ENCODE measurements around the gene SPIN2B. TPM values are rescaled to one million over a fixed set of nuclear protein-coding genes. Genes with fewer than 3 reads are reported as not detected.
"Not testable (repeated sequence)": the region's sequence is repeated elsewhere in the genome, so short reads cannot be mapped to it uniquely, and the experiment has no call there.

SPIN2B gene
- 1 to 10 TPM; 6.1 to 7.0 TPM for total RNA-seq

DNA sequence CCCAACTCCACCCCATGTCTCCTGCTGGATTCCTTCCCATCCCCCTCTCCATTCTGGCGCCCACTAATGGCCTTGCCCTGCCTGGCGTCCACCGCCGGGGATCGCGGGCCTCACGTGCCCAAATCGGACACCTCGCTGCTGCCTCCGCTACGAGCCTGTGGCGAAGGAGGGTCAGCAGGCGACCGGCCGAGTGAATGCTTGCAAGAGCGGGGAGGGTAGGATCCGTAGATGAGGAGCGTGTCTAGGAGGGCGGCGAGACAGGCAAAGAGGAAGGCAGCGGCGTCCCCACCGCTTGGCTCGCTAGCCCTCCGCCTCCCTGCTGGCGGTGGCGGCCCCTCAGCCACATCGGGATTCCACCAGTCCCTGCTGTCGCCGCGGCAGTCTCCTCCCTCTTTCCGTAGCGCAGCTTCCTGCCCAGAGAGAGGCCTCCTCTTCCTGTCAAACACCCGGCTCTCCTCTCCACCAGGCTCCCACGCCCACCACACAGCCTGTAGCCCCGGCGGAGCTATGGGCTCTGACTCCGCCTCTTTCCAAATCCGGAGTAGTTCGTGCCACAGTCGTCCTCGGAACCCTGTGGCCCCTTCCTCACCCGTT is at the start of gene SPIN2B:
SPIN2B (minus strand) TSS at position 387 of the 594 bp plus-strand sequence.
- DNase-seq (peak; percentile 89), ATAC-seq (peak; percentile 100)
- CTCF ChIA-PET = interaction anchor here (0.7 kb wide), 1 partner anchor 1473 kb away, joined by 3 read pairs; no protein-coding TSS in a partner anchor
- Mint-ChIP-seq H3K4me1 (peaks cover 10% of the 10 kb centered on the region), H3K36me3 (ENCODE audit: low read depth) (peaks cover 6% of the 10 kb centered on the region), H3K27me3 (no peaks in the 10 kb centered on the region), H3K27ac (peak within 1 kb of the TSS; percentile 90), H3K9me3 (ENCODE audit: low read depth) (no peaks in the 10 kb centered on the region), H3K4me3 (peak within 1 kb of the TSS; percentile 85)
- intact Hi-C loops (cut with DNase I, micrococcal nuclease) = loop anchor here in 1 of 2 experiments (1.0 to 5.0 kb wide), 3 partner anchors 129 to 309 kb away; partner anchors contain the start of gene FAAH2
- POLR2A ChIA-PET = interaction anchor here (0.6 kb wide), 1 partner anchor 384 kb away, joined by 3 read pairs; no protein-coding TSS in a partner anchor

- DNase-seq (peak; percentile 8), ATAC-seq (no peak)
- H3K9me3 Mint-ChIP-seq (ENCODE audit: low read depth) = peaks cover 9% of the 10 kb centered on the region
- peaks cover 15% of the 10 kb centered on the region for H3K36me3 Mint-ChIP-seq (ENCODE audit: low read depth)
- peaks cover 3% of the 10 kb centered on the region for H3K4me1 Mint-ChIP-seq
- POLR2A ChIA-PET = no interaction called here
- H3K27ac Mint-ChIP-seq = no peak overlapping the region
- no peak overlapping the region for H3K4me3 Mint-ChIP-seq
- intact Hi-C loops (cut with DNase I, micrococcal nuclease) = loop anchor here in 1 of 2 experiments (2.0 kb wide), 1 partner anchor 298 kb away; no protein-coding TSS in a partner anchor
- no peaks in the 10 kb centered on the region for H3K27me3 Mint-ChIP-seq
- CTCF ChIA-PET = interaction anchor here (1.3 kb wide), 1 partner anchor 11 kb away, joined by 4 read pairs; no protein-coding TSS in a partner anchor
Measured at GRCh38 chrX:57156397-57157049, 35.2 kb upstream of the SPIN2B start.

GRCh38 chrX:57155171-57155570 is 33.8 kb upstream of the SPIN2B start:
- Mint-ChIP-seq H3K36me3 (ENCODE audit: low read depth) (peaks cover 16% of the 10 kb centered on the region), H3K9me3 (ENCODE audit: low read depth) (peaks cover 7% of the 10 kb centered on the region), H3K4me3 (no peak overlapping the region), H3K4me1 (peaks cover 3% of the 10 kb centered on the region), H3K27ac (no peak overlapping the region), H3K27me3 (no peaks in the 10 kb centered on the region)
- DNase-seq (no peak), ATAC-seq (no peak)
- intact Hi-C loops (cut with DNase I, micrococcal nuclease) = no loop called here
- ChIA-PET CTCF (interaction anchor here (0.6 to 1.3 kb wide), 2 partner anchors 12 to 1282 kb away, joined by 3 to 4 read pairs; no protein-coding TSS in a partner anchor), POLR2A (no interaction called here)

DNA sequence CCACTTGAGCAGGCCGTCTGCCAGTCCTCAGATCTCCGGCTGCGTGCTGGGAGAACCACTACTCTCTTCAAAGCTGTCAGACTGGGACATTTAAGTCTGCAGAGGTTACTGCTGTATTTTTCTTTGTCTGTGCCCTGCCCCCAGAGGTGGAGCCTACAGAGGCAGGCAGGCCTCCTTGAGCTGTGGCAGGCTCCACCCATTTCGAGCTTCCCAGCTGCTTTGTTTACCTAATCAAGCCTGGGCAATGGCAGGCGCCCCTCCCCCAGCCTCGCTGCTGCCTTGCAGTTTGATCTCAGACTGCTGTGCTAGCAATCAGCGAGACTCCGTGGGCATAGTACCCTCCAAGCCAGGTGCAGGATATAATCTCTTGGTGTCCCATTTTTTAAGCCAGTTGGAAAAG is 30.9 kb upstream of the SPIN2B start:
- CTCF ChIA-PET; POLR2A ChIA-PET; DNase-seq; H3K27ac Mint-ChIP-seq; ATAC-seq; H3K4me3 Mint-ChIP-seq; H3K27me3 Mint-ChIP-seq; intact Hi-C loops (cut with DNase I, micrococcal nuclease); H3K4me1 Mint-ChIP-seq; H3K9me3 Mint-ChIP-seq (ENCODE audit: low read depth): not testable (repeated sequence)
- H3K36me3 Mint-ChIP-seq (ENCODE audit: low read depth) = peaks cover 29% of the 10 kb centered on the region

DNA sequence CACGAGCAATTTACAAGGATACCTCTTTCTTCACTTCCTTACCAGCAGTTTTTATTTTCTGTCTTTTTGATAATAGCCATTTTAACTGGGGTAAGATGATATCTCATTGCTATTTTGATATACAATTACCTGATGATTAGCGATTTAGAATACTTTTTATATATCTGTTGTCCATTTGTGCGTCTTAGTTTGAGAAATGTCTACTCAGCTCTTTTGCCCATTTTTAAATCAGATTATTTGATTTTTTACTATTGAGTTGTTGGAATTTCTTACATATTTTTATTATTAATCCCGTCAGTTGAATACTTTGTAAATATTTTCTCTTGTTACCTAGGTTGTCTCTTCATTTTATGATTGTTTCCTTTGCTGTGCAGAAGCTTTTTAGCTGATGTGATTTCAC is 17.3 kb upstream of the SPIN2B start:
- ATAC-seq (no peak), DNase-seq (no peak)
- Mint-ChIP-seq H3K27me3 (no peaks in the 10 kb centered on the region), H3K36me3 (ENCODE audit: low read depth) (no peaks in the 10 kb centered on the region), H3K27ac (no peak overlapping the region), H3K4me3 (no peak overlapping the region), H3K9me3 (ENCODE audit: low read depth) (no peaks in the 10 kb centered on the region), H3K4me1 (peaks cover 10% of the 10 kb centered on the region)
- ChIA-PET CTCF (no interaction called here), POLR2A (no interaction called here)
- intact Hi-C loops (cut with DNase I, micrococcal nuclease) = no loop called here

DNA sequence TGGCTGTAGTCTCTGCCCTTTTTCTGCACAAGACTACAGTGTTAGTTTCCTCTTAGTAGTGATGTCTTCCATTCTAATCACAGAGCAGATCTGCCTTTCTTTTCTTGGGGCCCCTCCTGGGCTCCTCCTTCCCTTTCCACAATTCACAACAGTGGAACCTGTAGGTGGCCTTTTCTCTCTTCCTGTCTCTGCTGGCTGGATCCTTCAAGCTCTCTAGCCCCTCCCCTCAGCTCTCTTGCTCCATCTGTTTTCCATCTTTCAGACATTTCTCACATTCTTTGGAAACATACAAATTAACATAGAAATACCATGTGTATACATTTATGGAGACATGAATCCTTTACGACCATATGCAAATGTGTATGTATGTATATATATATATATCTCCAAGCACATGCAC is 16.2 kb upstream of the SPIN2B start:
- ATAC-seq (no peak), DNase-seq (no peak)
- ChIA-PET POLR2A (no interaction called here), CTCF (no interaction called here)
- Mint-ChIP-seq H3K27me3 (no peaks in the 10 kb centered on the region), H3K4me3 (no peak overlapping the region), H3K27ac (no peak overlapping the region), H3K36me3 (ENCODE audit: low read depth) (no peaks in the 10 kb centered on the region), H3K9me3 (ENCODE audit: low read depth) (no peaks in the 10 kb centered on the region), H3K4me1 (peaks cover 8% of the 10 kb centered on the region)
- intact Hi-C loops (cut with DNase I, micrococcal nuclease) = no loop called here

DNA sequence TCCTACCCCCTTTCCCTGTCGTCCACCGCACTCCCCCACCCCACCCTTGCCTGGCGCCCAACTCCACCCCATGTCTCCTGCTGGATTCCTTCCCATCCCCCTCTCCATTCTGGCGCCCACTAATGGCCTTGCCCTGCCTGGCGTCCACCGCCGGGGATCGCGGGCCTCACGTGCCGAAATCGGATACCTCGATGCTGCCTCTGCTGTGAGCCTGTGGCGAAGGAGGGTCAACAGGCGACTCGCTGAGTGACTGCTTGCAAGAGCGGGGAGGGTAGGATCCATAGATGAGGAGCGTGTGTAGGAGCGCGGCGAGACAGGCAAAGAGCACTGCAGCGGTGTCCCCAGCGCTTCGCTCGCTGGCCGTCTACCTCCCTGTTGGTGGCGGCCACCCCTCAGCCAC is 15.7 kb upstream of the SPIN2B start, which contains the start of gene SPIN2A:
SPIN2A (minus strand) TSS at position 325 of the 400 bp plus-strand sequence. CDS start 800 bp downstream, outside the sequence.
- H3K4me3 Mint-ChIP-seq; H3K4me1 Mint-ChIP-seq; H3K27ac Mint-ChIP-seq; ATAC-seq; CTCF ChIA-PET; H3K36me3 Mint-ChIP-seq (ENCODE audit: low read depth); POLR2A ChIA-PET; DNase-seq; H3K27me3 Mint-ChIP-seq; intact Hi-C loops (cut with DNase I, micrococcal nuclease); H3K9me3 Mint-ChIP-seq (ENCODE audit: low read depth): not testable (repeated sequence)

DNA sequence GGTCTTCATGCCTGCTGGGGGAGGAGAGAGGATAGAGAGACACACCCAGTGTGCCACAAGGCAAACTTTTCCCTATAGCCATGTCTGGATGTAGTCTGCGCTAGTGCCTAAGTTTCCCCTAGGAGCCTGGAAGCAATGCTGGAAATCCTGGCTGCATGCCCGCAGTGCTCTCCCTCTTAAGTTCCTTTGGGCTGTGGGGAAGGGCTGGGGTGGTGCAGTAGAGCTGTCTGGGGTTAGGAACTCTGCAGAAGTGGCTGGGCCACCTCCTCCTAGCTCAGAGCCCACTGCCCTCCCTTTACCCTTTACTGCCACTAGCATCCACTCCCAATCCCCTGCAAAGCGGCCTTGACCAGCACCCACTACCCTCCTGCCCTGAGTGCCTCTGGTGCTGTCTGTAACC is 15.2 kb upstream of the SPIN2B start:
- H3K36me3 Mint-ChIP-seq (ENCODE audit: low read depth); H3K27ac Mint-ChIP-seq; CTCF ChIA-PET; H3K4me3 Mint-ChIP-seq; intact Hi-C loops (cut with DNase I, micrococcal nuclease); ATAC-seq; H3K9me3 Mint-ChIP-seq (ENCODE audit: low read depth); POLR2A ChIA-PET; DNase-seq; H3K4me1 Mint-ChIP-seq; H3K27me3 Mint-ChIP-seq: not testable (repeated sequence)

DNA sequence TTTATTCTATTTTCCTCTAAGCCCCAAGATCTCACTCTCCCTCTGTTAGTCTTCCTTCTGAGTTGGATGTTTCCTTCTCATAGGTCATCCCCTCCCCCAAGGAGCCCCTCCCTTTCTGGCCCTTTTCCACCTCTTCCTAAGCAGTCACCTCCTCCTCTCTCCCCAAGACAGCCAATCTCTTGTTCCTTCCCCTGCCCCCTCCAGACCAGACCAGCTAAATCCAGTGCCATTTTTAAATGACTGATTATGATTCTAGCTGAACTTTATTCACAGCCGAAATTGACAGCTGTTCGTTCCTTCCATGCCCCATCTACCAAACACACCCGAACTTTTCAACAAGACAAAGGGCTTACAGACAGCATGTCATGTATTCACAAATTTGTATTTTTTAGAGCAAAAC is 13.9 kb upstream of the SPIN2B start:
- Mint-ChIP-seq H3K4me1 (no peaks in the 10 kb centered on the region), H3K9me3 (ENCODE audit: low read depth) (no peaks in the 10 kb centered on the region), H3K36me3 (ENCODE audit: low read depth) (no peaks in the 10 kb centered on the region)

DNA sequence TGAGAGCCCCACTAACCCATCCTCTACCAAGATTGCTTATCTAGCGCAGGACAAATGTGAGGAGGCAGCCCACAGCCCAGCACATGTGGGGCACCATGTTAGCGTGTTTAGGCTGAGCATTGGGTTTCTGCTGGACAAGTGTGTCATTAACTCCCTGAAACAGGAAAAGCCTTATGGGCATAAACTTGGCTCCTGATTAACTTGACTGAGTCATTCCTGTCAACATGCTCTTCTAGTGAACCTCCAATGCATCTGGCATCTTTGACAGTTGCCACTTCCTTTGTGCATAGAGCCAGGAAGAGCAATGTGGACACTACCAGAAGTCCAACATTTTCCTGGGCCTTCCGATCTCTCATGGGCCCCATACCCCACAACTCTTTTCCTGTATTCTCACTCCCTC is 13.4 kb upstream of the SPIN2B start:
- intact Hi-C loops (cut with DNase I, micrococcal nuclease) = no loop called here

More for the DNA sequence above, 13.9 kb upstream of the SPIN2B start:
- DNase-seq = no peak
- ChIA-PET POLR2A (no interaction called here), CTCF (no interaction called here)
- intact Hi-C loops (cut with DNase I, micrococcal nuclease) = no loop called here
- no peak overlapping the region for H3K27ac Mint-ChIP-seq
- no peak for ATAC-seq
- H3K4me3 Mint-ChIP-seq = no peak overlapping the region
- no peaks in the 10 kb centered on the region for H3K27me3 Mint-ChIP-seq

DNA sequence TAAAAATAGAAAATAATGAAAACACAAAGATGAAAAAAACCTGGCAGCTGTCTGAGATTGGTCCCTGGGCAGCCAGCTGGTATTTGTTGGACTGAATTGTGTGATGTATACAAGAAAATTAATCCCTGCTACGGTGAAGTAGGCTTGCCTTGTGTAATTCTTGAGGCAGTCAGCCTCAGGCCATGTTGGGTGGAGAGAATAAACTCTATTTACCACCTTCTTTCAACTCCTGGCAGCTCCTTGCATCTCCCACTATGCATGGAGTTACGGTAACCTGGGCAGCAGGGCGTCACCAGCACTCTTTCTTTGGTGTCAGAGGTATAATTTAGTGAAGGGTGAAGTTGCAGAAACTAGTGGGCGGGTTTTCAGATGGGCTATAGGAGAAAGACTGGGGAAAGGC is 12.4 kb upstream of the SPIN2B start:
- Mint-ChIP-seq H3K27me3 (no peaks in the 10 kb centered on the region), H3K9me3 (ENCODE audit: low read depth) (no peaks in the 10 kb centered on the region), H3K36me3 (ENCODE audit: low read depth) (no peaks in the 10 kb centered on the region), H3K4me1 (no peaks in the 10 kb centered on the region), H3K4me3 (no peak overlapping the region), H3K27ac (no peak overlapping the region)
- ATAC-seq = no peak
- DNase-seq = no peak
- ChIA-PET POLR2A (no interaction called here), CTCF (no interaction called here)
- intact Hi-C loops (cut with DNase I, micrococcal nuclease) = no loop called here

More for the DNA sequence above, 13.4 kb upstream of the SPIN2B start:
- Mint-ChIP-seq H3K4me3 (no peak overlapping the region), H3K27me3 (no peaks in the 10 kb centered on the region), H3K4me1 (no peaks in the 10 kb centered on the region), H3K9me3 (ENCODE audit: low read depth) (no peaks in the 10 kb centered on the region), H3K36me3 (ENCODE audit: low read depth) (no peaks in the 10 kb centered on the region), H3K27ac (no peak overlapping the region)
- no peak for DNase-seq
- ATAC-seq = no peak
- CTCF ChIA-PET = no interaction called here
- POLR2A ChIA-PET = no interaction called here

- H3K9me3 Mint-ChIP-seq (ENCODE audit: low read depth); H3K4me1 Mint-ChIP-seq; H3K27ac Mint-ChIP-seq; intact Hi-C loops (cut with DNase I, micrococcal nuclease); H3K36me3 Mint-ChIP-seq (ENCODE audit: low read depth); DNase-seq; H3K27me3 Mint-ChIP-seq; ATAC-seq; CTCF ChIA-PET; POLR2A ChIA-PET; H3K4me3 Mint-ChIP-seq: not testable (repeated sequence)
Measured at GRCh38 chrX:57133284-57133683, 11.9 kb upstream of the SPIN2B start.
